Body of pancreas (tissue), 4 donors: ENCODE measurements around the gene MAD1L1. TPM values are rescaled to one million over a fixed set of nuclear protein-coding genes. Genes with fewer than 3 reads are reported as not detected.

ENCODE experiments used
- ATAC-seq: fragments of 150-250 bp; one replicate; pipeline ENCODE4 v1.9.1; 2016
- DNase-seq, 4 donors: peaks; one replicate each; pipeline ENCODE4 v3.0.0-alpha.2; 2019
- H3K27ac ChIP-seq, 4 donors: fragments of 200-600 bp; sonication (generic); 1 replicate in 3 of 4; 2 replicates in 1 of 4; pipeline versions ENCODE4 v1.5.1 to v1.6.1; 2016 to 2019; ENCODE audit warnings: mild to moderate bottlenecking in 1 of 4, mixed read lengths in 1 of 4, moderate library complexity in 1 of 4
- H3K27me3 ChIP-seq, 2 donors: fragments of 200-600 bp; sonication (generic); one replicate each; pipeline ENCODE4 v1.6.0; 2016; ENCODE audit warnings: mild to moderate bottlenecking in 1 of 2
- H3K36me3 ChIP-seq, 2 donors: fragments of 200-600 bp; sonication (generic); replicated peaks in 1 of 2; 2 replicates each; pipeline ENCODE4 v1.5.1; 2016; ENCODE audit warnings: low read depth in 2 of 2; ENCODE audit not compliant: insufficient read depth in 1 of 2
- H3K4me1 ChIP-seq: fragments of 200-600 bp; sonication (generic); one replicate; pipeline ENCODE4 v1.6.0; 2016
- H3K4me3 ChIP-seq, 2 donors: fragments of 200-600 bp; sonication (generic); 1 replicate in 1 of 2; 2 replicates in 1 of 2; pipeline ENCODE4 v1.5.1; 2016 to 2019
- H3K9me3 ChIP-seq, 3 donors: fragments of 200-600 bp; sonication (generic); 1 replicate in 2 of 3; 2 replicates in 1 of 3; pipeline ENCODE4 v1.5.1; 2016
- POLR2A ChIP-seq, 3 donors: fragments of 450-650 bp; IDR thresholded peaks; one replicate each; pipeline ENCODE4 v1.6.1; 2016; ENCODE audit warnings: antibody characterized with exemption in 3 of 3, mild to moderate bottlenecking in 2 of 3
- WGBS, 2 donors: methylation state at CpG; one replicate each; pipeline ENCODE4 v1.1.5; 2017; 5-methylcytosine and 5-hydroxymethylcytosine counted together
- intact Hi-C: fragments of 100-400 bp; cut with DNase I; formaldehyde crosslinking; loops from one replicate; pipeline ENCODE4 v1.15.1; 2023
- total RNA-seq, 2 donors: library from RNA; depleted of rRNA; stranded (reverse); fragments of >200 nt; gene quantifications; one replicate each; pipeline ENCODE4 v1.1.0, GENCODE V29; 2016
- TF ChIP-seq, protein P1 (sequence below), 7 experiments: fragments of 450-650 bp in 4 of 7; fragments of 200-600 bp in 3 of 7; sonication (generic) in 3 of 7; IDR thresholded peaks; one replicate each; pipeline ENCODE4 v1.5.1; 2016 to 2019; ENCODE audit warnings: antibody characterized with exemption in 7 of 7

MAD1L1 gene
- total RNA-seq, 2 donors from 2014 or later = 14.0 to 66.9 TPM

DNA sequence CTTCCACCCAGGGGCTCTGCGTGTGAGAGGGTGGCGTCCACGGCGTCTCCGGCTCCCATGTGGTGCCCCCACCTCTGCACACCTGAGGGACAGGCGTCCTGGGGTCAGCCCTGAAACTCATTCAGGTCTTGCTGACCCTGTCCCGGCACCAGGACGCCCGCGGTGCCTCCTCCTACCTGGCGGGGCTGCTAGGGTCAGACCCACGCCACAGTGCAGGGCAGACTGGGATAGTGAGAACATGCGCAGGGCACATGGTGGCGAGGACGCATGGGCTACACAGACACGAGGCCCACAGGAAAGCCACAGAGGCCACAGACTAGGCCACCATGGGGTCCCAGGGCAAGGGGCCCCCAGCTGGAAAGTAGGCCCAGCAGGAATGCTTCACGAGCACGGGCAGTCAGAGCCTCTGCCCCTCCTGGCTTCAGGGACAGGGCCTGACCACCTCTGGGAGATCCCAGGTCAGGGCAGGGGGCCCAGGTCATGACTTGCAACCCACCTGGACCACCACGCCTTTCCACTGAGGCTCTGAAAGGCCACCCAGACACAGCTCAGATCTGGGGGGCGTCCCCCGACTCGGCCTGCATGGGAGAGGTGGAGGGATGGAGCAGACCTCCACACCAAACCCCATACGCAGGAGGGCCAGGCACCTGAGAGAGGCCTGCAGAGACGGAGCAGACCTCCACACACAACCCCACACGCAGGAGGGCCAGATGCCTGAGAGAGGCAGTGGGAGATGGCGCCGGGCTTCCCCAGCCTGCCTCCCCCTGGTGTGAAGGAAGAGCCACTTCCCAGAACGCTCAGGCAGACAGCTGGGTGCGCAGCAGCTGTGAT lies 374.1 kb downstream of the MAD1L1 start:
- Histone ChIP-seq H3K36me3 (no peaks in the 10 kb centered on the region), H3K27ac (no peak overlapping the region), H3K4me3 (no peak overlapping the region), H3K9me3 (no peaks in the 10 kb centered on the region), H3K27me3 (no peaks in the 10 kb centered on the region), H3K4me1 (no peaks in the 10 kb centered on the region)
- no peak for DNase-seq
- TF ChIP-seq, protein P1, sequence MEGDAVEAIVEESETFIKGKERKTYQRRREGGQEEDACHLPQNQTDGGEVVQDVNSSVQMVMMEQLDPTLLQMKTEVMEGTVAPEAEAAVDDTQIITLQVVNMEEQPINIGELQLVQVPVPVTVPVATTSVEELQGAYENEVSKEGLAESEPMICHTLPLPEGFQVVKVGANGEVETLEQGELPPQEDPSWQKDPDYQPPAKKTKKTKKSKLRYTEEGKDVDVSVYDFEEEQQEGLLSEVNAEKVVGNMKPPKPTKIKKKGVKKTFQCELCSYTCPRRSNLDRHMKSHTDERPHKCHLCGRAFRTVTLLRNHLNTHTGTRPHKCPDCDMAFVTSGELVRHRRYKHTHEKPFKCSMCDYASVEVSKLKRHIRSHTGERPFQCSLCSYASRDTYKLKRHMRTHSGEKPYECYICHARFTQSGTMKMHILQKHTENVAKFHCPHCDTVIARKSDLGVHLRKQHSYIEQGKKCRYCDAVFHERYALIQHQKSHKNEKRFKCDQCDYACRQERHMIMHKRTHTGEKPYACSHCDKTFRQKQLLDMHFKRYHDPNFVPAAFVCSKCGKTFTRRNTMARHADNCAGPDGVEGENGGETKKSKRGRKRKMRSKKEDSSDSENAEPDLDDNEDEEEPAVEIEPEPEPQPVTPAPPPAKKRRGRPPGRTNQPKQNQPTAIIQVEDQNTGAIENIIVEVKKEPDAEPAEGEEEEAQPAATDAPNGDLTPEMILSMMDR (IDR thresholded peaks at IDR 0.05) = no peak
- TF ChIP-seq POLR2A (IDR thresholded peaks at IDR 0.05) = no peak
- intact Hi-C loops = no loop called here
- WGBS, 2 donors = 92 to 97% methylated on average over 14 to 28 of the region's 29 CpGs
- ATAC-seq = no peak

DNA sequence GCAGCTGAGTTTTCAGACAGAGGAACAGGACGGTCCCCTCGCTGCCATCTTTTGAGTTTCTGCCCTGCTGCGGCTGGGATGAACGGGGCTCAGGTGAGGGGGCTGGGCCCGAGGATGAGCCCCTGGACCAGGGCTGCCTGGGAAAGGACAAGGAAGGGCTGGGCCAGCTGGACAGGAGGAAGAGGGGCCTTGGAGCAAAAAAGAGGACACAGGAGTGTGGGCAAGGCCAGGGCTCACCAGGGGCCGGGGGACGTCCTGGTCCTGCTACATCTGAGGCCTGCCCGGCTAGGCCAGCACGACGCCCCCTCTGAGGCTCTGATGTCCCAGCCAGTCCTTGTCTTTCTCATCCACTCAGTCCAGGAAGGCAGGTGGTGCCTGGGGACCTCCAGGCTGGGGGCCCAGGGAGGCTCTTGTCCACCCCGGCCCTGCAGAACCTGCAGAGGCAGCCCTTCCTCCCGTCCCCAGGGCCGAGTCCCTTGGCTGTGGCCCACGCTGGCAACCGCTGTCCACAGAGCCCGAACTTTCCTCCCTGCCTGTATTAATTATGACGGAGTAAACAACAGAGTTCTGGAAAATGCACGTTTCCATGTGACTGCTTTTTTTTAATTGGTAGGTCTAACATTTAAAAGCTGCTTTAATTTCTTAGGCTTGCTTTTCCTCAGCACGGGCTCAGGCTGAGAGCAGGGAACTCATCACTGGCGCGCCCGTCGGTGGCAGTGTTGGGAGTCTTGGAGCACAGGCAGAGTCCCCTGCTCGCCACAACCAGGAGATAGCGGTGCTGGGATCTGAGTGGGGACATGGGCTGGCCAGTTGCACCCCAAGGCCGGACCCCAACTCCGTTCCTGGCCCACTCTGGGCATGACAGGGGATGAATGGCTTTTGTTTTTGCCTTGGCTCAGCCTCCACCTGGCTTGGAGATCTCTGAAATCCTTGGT lies 375.0 kb downstream of the MAD1L1 start:
- WGBS, 2 donors = 95% methylated on average over 17 to 27 of the region's 27 CpGs
- DNase-seq = peak in 1 of 4 donors; percentile 8
- H3K4me1 ChIP-seq = no peaks in the 10 kb centered on the region
- no peaks in the 10 kb centered on the region for H3K36me3 ChIP-seq
- H3K27ac ChIP-seq = no peak overlapping the region
- no peaks in the 10 kb centered on the region for H3K9me3 ChIP-seq
- no peak for TF ChIP-seq POLR2A (IDR thresholded peaks at IDR 0.05)
- TF ChIP-seq, protein P1 (IDR thresholded peaks at IDR 0.05) = no peak
- intact Hi-C loops = no loop called here
- ATAC-seq = no peak
- no peak overlapping the region for H3K4me3 ChIP-seq
- H3K27me3 ChIP-seq = no peaks in the 10 kb centered on the region

DNA sequence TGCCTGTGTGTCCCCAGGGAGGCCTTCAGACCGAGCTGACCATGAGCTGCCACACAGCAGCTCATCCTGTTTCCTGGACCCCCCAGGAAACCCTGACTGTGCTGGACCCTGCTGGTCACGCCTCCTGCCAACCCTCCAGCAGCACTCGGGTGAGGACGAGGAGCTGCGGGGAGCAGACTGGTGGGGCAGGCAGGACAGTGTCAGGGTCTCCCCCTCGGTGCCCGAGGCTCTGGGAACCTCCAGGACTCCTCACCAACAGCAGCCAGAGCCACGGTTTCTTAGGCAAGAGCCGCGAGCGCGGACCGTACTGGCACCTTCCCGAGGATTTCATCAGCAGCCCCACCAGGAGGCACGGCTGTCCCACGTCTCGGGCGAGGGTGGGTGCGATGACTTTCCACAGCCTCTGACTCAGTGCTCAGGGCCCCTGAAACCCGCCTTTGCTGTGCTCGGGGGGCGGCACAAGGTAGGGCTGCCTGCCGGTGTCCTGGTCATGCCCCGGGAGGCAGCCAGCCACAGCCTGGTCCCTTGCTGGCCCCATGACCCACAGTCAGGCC lies 375.8 kb downstream of the MAD1L1 start:
- ATAC-seq (no peak), DNase-seq (peak in 1 of 4 donors; percentile 6)
- no peaks in the 10 kb centered on the region for H3K9me3 ChIP-seq
- TF ChIP-seq POLR2A (IDR thresholded peaks at IDR 0.05) = no peak
- TF ChIP-seq, protein P1 (IDR thresholded peaks at IDR 0.05) = no peak
- H3K27me3 ChIP-seq = no peaks in the 10 kb centered on the region
- no peaks in the 10 kb centered on the region for H3K4me1 ChIP-seq
- H3K27ac ChIP-seq = no peak overlapping the region
- intact Hi-C loops = no loop called here
- no peaks in the 10 kb centered on the region for H3K36me3 ChIP-seq
- WGBS, 2 donors = 91% methylated on average over 19 of the region's 24 CpGs; no CpG with 5 or more reads in 1 of the 2 donors
- H3K4me3 ChIP-seq = no peak overlapping the region

DNA sequence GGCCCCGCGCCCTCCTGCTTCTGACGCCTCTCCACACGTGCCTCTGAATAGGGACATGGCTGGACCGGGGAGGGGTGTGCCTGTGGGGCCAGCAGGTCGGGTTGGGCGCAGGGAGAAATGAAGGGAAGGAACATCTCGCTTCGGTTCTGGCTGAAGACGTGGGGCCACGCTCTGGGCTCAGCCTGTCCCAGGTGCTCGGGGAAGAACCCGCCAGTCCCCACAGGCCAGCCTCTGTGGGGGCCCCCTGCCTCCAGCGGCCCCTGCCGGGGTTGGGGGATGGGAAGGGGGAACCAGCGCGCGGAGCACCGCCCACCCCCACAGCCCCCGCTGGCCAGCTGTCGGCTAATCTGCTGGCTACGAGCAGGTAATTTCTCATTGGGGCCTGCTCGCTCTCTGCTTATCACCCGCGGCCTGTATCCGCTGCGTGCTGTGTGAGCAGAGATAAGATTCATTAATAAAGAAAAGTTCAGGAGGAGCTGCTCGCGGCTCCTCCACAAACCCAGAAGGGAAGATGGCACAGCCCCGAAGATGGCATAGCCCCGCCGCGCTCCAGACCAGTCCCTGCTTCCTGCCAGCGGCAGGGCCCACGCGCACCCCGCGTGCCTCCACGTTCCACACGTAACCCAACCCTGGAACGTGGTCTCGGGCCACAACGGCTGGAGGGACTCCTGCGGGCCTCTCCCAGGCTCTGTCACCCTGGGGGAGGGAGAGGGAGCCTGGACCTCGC lies 376.4 kb downstream of the MAD1L1 start:
- Histone ChIP-seq H3K4me3 (no peak overlapping the region), H3K4me1 (no peaks in the 10 kb centered on the region), H3K27me3 (no peaks in the 10 kb centered on the region), H3K36me3 (no peaks in the 10 kb centered on the region), H3K27ac (no peak overlapping the region), H3K9me3 (no peaks in the 10 kb centered on the region)
- no peak for TF ChIP-seq POLR2A (IDR thresholded peaks at IDR 0.05)
- TF ChIP-seq, protein P1 (IDR thresholded peaks at IDR 0.05) = no peak
- DNase-seq (peak in 1 of 4 donors; percentile 5), ATAC-seq (no peak)
- 83 to 88% methylated on average over 16 to 45 of the region's 45 CpGs for WGBS, 2 donors
- intact Hi-C loops = no loop called here
